Uterine smooth muscle cell (primary cell): ENCODE data around the gene PRAMEF9. TPM values are rescaled to one million over a fixed set of nuclear protein-coding genes. Genes with fewer than 3 reads are reported as not detected.

Experiments
- total RNA-seq: library from RNA; depleted of rRNA; stranded (reverse); fragments of >200 nt; gene quantifications from 2 replicates; pipeline ENCODE4 v1.2.3, GENCODE V29; 2014

Gene PRAMEF9
- total RNA-seq: not detected in 2 replicates

DNA sequence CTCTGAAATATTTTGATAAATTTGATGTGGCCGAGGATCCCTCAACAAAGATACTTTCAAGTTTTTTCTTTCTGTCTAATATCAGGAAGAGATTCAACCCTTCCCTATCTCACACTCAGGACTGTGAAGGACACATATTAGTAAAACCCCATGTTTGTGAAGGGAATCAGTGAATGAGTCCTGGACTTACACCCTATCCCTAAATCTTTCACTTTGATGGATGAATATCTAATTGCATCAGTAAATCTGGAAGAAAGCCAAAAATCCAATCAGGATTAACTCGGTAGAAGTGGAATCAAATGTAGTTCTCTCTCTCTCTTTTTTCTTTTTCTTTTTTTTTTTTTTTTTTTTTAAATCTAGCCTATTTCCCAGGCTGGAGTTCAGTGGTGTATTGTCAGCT is at the start of gene PRAMEF9:
PRAMEF9 (plus strand) TSS at position 301 of the 400 bp plus-strand sequence. CDS start 3,433 bp downstream, outside the sequence.

GRCh38 chr1:13155909-13156308 is 15.7 kb upstream of the PRAMEF9 start, which contains the start of gene PRAMEF26:
PRAMEF26 (minus strand) TSS chr1:13156009; CDS start chr1:13153095, 2,914 bp downstream.

DNA sequence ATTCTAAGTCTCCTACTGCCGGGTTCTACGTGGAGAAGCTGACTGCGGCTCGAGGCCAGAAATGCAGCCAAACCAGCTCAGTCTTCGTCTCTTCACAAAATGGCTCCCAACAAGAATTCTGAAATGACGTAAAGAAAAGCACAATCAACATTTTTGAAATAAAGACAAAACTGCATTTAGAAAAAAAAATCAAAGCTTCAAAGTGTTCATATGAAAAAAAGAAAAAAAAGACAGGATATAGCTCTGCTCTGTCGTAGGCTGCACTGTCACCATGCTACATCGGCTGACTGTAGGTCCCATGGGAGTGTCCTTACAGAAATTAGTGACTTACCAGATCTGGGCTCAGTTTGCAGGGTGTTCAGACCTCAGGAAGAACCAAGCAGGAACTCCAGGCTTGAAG is 6.1 kb upstream of the PRAMEF9 start, which contains the start of gene HNRNPCL4:
HNRNPCL4 (minus strand) TSS at position 101 of the 400 bp plus-strand sequence. CDS start 164 bp downstream, outside the sequence.

GRCh38 chr1:13201309-13201708 is 29.7 kb downstream of the PRAMEF9 start, which contains the start of gene PRAMEF13:
PRAMEF13 (minus strand) TSS chr1:13201409; CDS start chr1:13199589, 1,820 bp downstream.

GRCh38 chr1:13225675-13226204 is 54.1 kb downstream of the PRAMEF9 start, which contains the start of gene PRAMEF18:
PRAMEF18 (minus strand) TSS chr1:13226154; CDS start chr1:13226106, 48 bp downstream.

Other genes with a start within 250 kb of the PRAMEF9 start
- not detected in 2 replicates for gene PRAMEF6, start 224.3 kb upstream of the PRAMEF9 start, total RNA-seq
- gene PRAMEF27, start 115.3 kb upstream of the PRAMEF9 start, total RNA-seq: not detected in 2 replicates
- gene HNRNPCL3, start 111.1 kb upstream of the PRAMEF9 start, total RNA-seq: not detected in 2 replicates
- gene PRAMEF25, start 101.1 kb upstream of the PRAMEF9 start, total RNA-seq: not detected in 2 replicates
- not detected in 2 replicates for gene HNRNPCL2, start 55.0 kb upstream of the PRAMEF9 start, total RNA-seq
- gene PRAMEF26, start 15.8 kb upstream of the PRAMEF9 start, total RNA-seq: not detected in 2 replicates
- not detected in 2 replicates for gene HNRNPCL4, start 6.2 kb upstream of the PRAMEF9 start, total RNA-seq
- gene PRAMEF13, start 29.6 kb downstream of the PRAMEF9 start, total RNA-seq: not detected in 2 replicates
- gene PRAMEF18, start 54.3 kb downstream of the PRAMEF9 start, total RNA-seq: not detected in 2 replicates
- not detected in 2 replicates for gene PRAMEF5, start 82.3 kb downstream of the PRAMEF9 start, total RNA-seq
- gene PRAMEF8, start 113.3 kb downstream of the PRAMEF9 start, total RNA-seq: not detected in 2 replicates
- not detected in 2 replicates for gene PRAMEF33, start 131.7 kb downstream of the PRAMEF9 start, total RNA-seq
- gene PRAMEF15, start 143.7 kb downstream of the PRAMEF9 start, total RNA-seq: not detected in 2 replicates
- gene PRAMEF14, start 175.3 kb downstream of the PRAMEF9 start, total RNA-seq: not detected in 2 replicates
- gene PRAMEF19, start 200.1 kb downstream of the PRAMEF9 start, total RNA-seq: not detected in 2 replicates
- not detected in 2 replicates for gene PRAMEF17, start 217.8 kb downstream of the PRAMEF9 start, total RNA-seq
- not detected in 2 replicates for gene PRAMEF20, start 238.6 kb downstream of the PRAMEF9 start, total RNA-seq